Adrenal gland (tissue), 12 donors: ENCODE data around the gene SHROOM2. TPM values are rescaled to one million over a fixed set of nuclear protein-coding genes. Genes with fewer than 3 reads are reported as not detected.

Source experiments
- DNase-seq, 7 donors: peaks; one replicate each; pipeline ENCODE4 v3.0.0-alpha.2; 2019 to 2020
- H3K27ac ChIP-seq, 5 donors: fragments of 200-600 bp; sonication (generic) in 4 of 5; 1 replicate in 3 of 5; 2 replicates in 2 of 5; pipeline versions ENCODE4 v1.5.1 to v1.8.0; 2016 to 2020; ENCODE audit warnings: mild to moderate bottlenecking in 1 of 5
- H3K27me3 ChIP-seq: fragments of 200-600 bp; 2 replicates; pipeline ENCODE4 v1.8.0; 2021
- H3K36me3 ChIP-seq, 2 donors: fragments of 200-600 bp; replicated peaks in 1 of 2; 1 replicate in 1 of 2; 2 replicates in 1 of 2; pipeline versions ENCODE4 v1.5.1 to v1.8.0; 2018 to 2022
- H3K4me1 ChIP-seq, 2 donors: fragments of 200-600 bp; replicated peaks in 1 of 2; 1 replicate in 1 of 2; 2 replicates in 1 of 2; pipeline versions ENCODE4 v1.5.1 to v1.8.0; 2018 to 2021
- H3K4me3 ChIP-seq, 4 donors: fragments of 200-600 bp; sonication (generic) in 3 of 4; one replicate each; pipeline ENCODE4 v1.5.1; 2016 to 2018
- H3K9me3 ChIP-seq, 3 donors: fragments of 200-600 bp; sonication (generic) in 1 of 3; replicated peaks in 1 of 3; 1 replicate in 2 of 3; 2 replicates in 1 of 3; pipeline versions ENCODE4 v1.5.1 to v1.8.0; 2016 to 2021
- POLR2A ChIP-seq, 2 donors: fragments of 450-650 bp; IDR thresholded peaks; one replicate each; pipeline ENCODE4 v1.6.1; 2017; ENCODE audit warnings: antibody characterized with exemption in 2 of 2, mild to moderate bottlenecking in 2 of 2, moderate library complexity in 1 of 2
- WGBS, 4 donors: extraction: QIAGEN DNeasy Blood & Tissue Kit in 2 of 4; methylation state at CpG; one replicate each; pipeline versions ENCODE4 v1.1.5 to v1.1.7; 2013 to 2017; 5-methylcytosine and 5-hydroxymethylcytosine counted together
- intact Hi-C, 2 donors: fragments of 100-400 bp; cut with DNase I; formaldehyde crosslinking; loops; one replicate each; pipeline versions ENCODE4 v1.14.1 to v1.15.0; 2022 to 2023
- polyA plus RNA-seq, 3 donors: library from polyadenylated mRNA; stranded (reverse); fragments of 200-250 nt in 2 of 3; fragments of 350-450 nt in 1 of 3; fragmentation: Illumina TruSeq in 1 of 3; extraction: RNeasy Lipid Tissue Mini Kit (QIAGEN cat#74804) in 1 of 3; gene quantifications; one replicate each; pipeline ENCODE4 v1.2.3, GENCODE V29; 2013 to 2014
- total RNA-seq, 9 donors: library from RNA; depleted of rRNA in 4 of 9; stranded (reverse); fragments of >200 nt in 4 of 9; fragments of 120-200 nt in 1 of 9; fragmentation: NEBNext Ultra II Directional in 1 of 9; extraction: Animal tissue kit (Norgen Biotek cat#: 25700) in 1 of 9; gene quantifications; one replicate each; pipeline versions ENCODE4 v1.1.0 to v1.2.4, GENCODE V29; 2013 to 2023
- TF ChIP-seq, protein P1 (sequence below), 6 experiments: fragments of 450-650 bp in 4 of 6; fragments of 200-600 bp in 2 of 6; sonication (generic) in 1 of 6; IDR thresholded peaks; 1 replicate in 5 of 6; 2 replicates in 1 of 6; pipeline versions ENCODE4 v1.5.1 to v1.8.0; 2016 to 2021; ENCODE audit warnings: antibody characterized with exemption in 6 of 6, mild to moderate bottlenecking in 2 of 6, moderate library complexity in 1 of 6
- donor health status: healthy with polysubstance abuse.
- donor health status: Bipolar disorder and iron deficiency.
- donor health status: DM: yes; HTN: yes; CAD: no.
- donor health status: DM: no; HTN: no; CAD: no.
- donor health status: DM: no; HTN: no; CAD: no.
- donor health status: DM: yes; HTN: yes; CAD: no.

The SHROOM2 gene
- total and polyA plus RNA-seq, 12 donors, result 1.7 to 7.2 (median 4.0) TPM

DNA sequence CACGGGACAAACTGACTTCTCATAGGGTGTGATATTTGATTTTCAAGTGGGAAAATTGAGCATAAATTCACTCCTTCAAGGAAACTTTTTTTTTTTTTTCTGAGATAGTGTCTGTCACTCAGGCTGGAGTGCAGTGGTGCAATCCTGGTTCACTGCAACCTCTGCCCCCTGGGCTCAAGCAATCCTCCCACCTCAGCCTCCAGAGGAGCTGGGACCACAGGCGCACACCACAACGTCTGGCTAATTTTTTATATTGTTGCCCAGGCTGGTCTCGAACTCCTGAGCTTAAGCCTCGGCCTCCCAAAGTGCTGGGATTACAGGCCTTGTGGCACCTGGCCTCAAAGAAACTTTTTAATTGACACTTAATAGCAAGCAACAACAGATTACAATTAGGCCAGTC lies 194.7 kb downstream of the SHROOM2 start:
- H3K4me3 ChIP-seq, result no peak overlapping the region
- DNase-seq, result no peak
- no peaks in the 10 kb centered on the region for H3K9me3 ChIP-seq
- peaks cover 0 to 15% of the 10 kb centered on the region in 2 donors for H3K4me1 ChIP-seq
- no peaks in the 10 kb centered on the region for H3K36me3 ChIP-seq
- intact Hi-C loops, result loop anchor here in 1 of 2 donors (10.0 kb wide), 1 partner anchor 96 kb away; no protein-coding TSS in a partner anchor
- peak overlapping the region in 3 of 5 donors; percentile 15 to 70 (median 63) for H3K27ac ChIP-seq
- 71 to 80% (median 74%) methylated on average over 5 of the region's 5 CpGs for WGBS, 4 donors
- TF ChIP-seq, protein P1, sequence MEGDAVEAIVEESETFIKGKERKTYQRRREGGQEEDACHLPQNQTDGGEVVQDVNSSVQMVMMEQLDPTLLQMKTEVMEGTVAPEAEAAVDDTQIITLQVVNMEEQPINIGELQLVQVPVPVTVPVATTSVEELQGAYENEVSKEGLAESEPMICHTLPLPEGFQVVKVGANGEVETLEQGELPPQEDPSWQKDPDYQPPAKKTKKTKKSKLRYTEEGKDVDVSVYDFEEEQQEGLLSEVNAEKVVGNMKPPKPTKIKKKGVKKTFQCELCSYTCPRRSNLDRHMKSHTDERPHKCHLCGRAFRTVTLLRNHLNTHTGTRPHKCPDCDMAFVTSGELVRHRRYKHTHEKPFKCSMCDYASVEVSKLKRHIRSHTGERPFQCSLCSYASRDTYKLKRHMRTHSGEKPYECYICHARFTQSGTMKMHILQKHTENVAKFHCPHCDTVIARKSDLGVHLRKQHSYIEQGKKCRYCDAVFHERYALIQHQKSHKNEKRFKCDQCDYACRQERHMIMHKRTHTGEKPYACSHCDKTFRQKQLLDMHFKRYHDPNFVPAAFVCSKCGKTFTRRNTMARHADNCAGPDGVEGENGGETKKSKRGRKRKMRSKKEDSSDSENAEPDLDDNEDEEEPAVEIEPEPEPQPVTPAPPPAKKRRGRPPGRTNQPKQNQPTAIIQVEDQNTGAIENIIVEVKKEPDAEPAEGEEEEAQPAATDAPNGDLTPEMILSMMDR (IDR thresholded peaks at IDR 0.05), result no peak
- TF ChIP-seq POLR2A (IDR thresholded peaks at IDR 0.05), result no peak
- no peaks in the 10 kb centered on the region for H3K27me3 ChIP-seq

DNA sequence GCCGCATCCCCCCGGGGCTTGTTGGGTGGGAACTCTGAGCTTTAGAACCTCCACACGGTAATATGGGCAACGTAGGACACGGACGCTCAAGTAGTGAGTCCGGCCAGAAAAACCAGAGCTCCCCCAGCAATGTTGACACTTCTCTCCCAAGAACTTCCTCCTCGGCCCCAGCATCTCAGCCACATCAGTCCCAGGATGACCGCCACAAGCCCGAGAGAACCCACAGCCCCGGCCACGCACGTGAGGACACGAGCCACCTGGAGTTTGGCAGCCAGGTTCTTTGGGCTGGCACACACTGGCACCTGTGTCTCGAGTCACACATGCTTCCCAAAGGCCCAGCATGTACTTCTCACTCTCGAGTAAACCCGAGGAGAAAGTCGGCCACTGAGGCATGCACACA lies 197.2 kb downstream of the SHROOM2 start:
- Histone ChIP-seq H3K4me1 (peaks cover 0 to 15% of the 10 kb centered on the region in 2 donors), H3K36me3 (no peaks in the 10 kb centered on the region), H3K4me3 (no peak overlapping the region), H3K9me3 (no peaks in the 10 kb centered on the region), H3K27ac (no peak overlapping the region), H3K27me3 (no peaks in the 10 kb centered on the region)
- 72 to 90% (median 76%) methylated on average over 9 to 18 of the region's 18 CpGs for WGBS, 4 donors
- TF ChIP-seq POLR2A (IDR thresholded peaks at IDR 0.05), result no peak
- TF ChIP-seq, protein P1 (IDR thresholded peaks at IDR 0.05), result no peak
- intact Hi-C loops, result loop anchor here in 1 of 2 donors (10.0 kb wide), 1 partner anchor 99 kb away; no protein-coding TSS in a partner anchor
- DNase-seq, result no peak

GRCh38 chrX:9983846-9984245 lies 197.6 kb downstream of the SHROOM2 start:
- WGBS, 4 donors, result 80 to 96% (median 89%) methylated on average over 1 to 11 of the region's 11 CpGs
- DNase-seq, result no peak
- no peak overlapping the region for H3K27ac ChIP-seq
- no peak for TF ChIP-seq POLR2A (IDR thresholded peaks at IDR 0.05)
- TF ChIP-seq, protein P1 (IDR thresholded peaks at IDR 0.05), result no peak
- no peak overlapping the region for H3K4me3 ChIP-seq
- no peaks in the 10 kb centered on the region for H3K9me3 ChIP-seq
- no peaks in the 10 kb centered on the region for H3K27me3 ChIP-seq
- no peaks in the 10 kb centered on the region for H3K36me3 ChIP-seq
- peaks cover 0 to 15% of the 10 kb centered on the region in 2 donors for H3K4me1 ChIP-seq
- intact Hi-C loops, result loop anchor here in 1 of 2 donors (10.0 kb wide), 1 partner anchor 99 kb away; no protein-coding TSS in a partner anchor

GRCh38 chrX:9988762-9989161 lies 202.5 kb downstream of the SHROOM2 start:
- 0 to 26% (median 20%) methylated on average over 1 of the region's 1 CpG for WGBS, 4 donors
- TF ChIP-seq, protein P1 (IDR thresholded peaks at IDR 0.05), result peak; percentile 14 to 64 (median 48)
- no peak for TF ChIP-seq POLR2A (IDR thresholded peaks at IDR 0.05)
- DNase-seq, result no peak
- intact Hi-C loops, result loop anchor here in 1 of 2 donors (10.0 kb wide), 1 partner anchor 104 kb away; no protein-coding TSS in a partner anchor
- Histone ChIP-seq H3K27me3 (no peaks in the 10 kb centered on the region), H3K4me3 (no peak overlapping the region), H3K27ac (no peak overlapping the region), H3K4me1 (no peaks in the 10 kb centered on the region), H3K36me3 (no peaks in the 10 kb centered on the region), H3K9me3 (no peaks in the 10 kb centered on the region)
